Measurements from ENCODE around the gene LCN1.
"Not testable (repeated sequence)": the region's sequence is repeated elsewhere in the genome, so short reads cannot be mapped to it uniquely, and the experiment has no call there.

The LCN1 gene

GRCh38 chr9:135512904-135513303 is 8.3 kb upstream of the LCN1 start:
- CTCF ChIA-PET, result interaction anchor here (1.4 kb wide), 1 partner anchor 8 kb away, joined by 4 read pairs; no protein-coding TSS in a partner anchor

GRCh38 chr9:135513351-135513846 is 7.8 kb upstream of the LCN1 start:
- POLR2A ChIA-PET, result no interaction called here
- CTCF ChIA-PET, result interaction anchor here (1.4 kb wide), 1 partner anchor 9 kb away, joined by 4 read pairs; no protein-coding TSS in a partner anchor

More at GRCh38 chr9:135512904-135513303, 8.3 kb upstream of the LCN1 start:
- TF ChIP-seq CTCF (IDR thresholded peaks at IDR 0.05; ENCODE audit: control extremely low read depth, extremely low read depth, low read depth, missing control alignments), result no peak
- no peak for DNase-seq (ENCODE audit: extremely low spot score)
- POLR2A ChIA-PET, result no interaction called here

GRCh38 chr9:135513906-135514305 is 7.3 kb upstream of the LCN1 start:
- DNase-seq (ENCODE audit: extremely low spot score); POLR2A ChIA-PET: not testable (repeated sequence)
- CTCF ChIA-PET, result interaction anchor here (1.1 kb wide), 1 partner anchor 9 kb away, joined by 3 read pairs; no protein-coding TSS in a partner anchor

More at GRCh38 chr9:135513351-135513846, 7.8 kb upstream of the LCN1 start:
- no peak for DNase-seq (ENCODE audit: extremely low spot score)
- TF ChIP-seq CTCF (IDR thresholded peaks at IDR 0.05; ENCODE audit: control extremely low read depth, extremely low read depth, low read depth, missing control alignments), result no peak

- DNase-seq (ENCODE audit: extremely low spot score), result no peak
Measured at GRCh38 chr9:135514342-135515082, 6.7 kb upstream of the LCN1 start.

GRCh38 chr9:135515083-135515951 is 5.9 kb upstream of the LCN1 start:
- ChIA-PET CTCF (interaction anchor here (1.1 to 1.2 kb wide), 2 partner anchors 10 to 11 kb away, joined by 3 read pairs; no protein-coding TSS in a partner anchor), POLR2A (no interaction called here)
- no peak for DNase-seq (ENCODE audit: extremely low spot score)
- TF ChIP-seq CTCF (IDR thresholded peaks at IDR 0.05; ENCODE audit: control extremely low read depth, extremely low read depth, low read depth, missing control alignments), result no peak

More at GRCh38 chr9:135514342-135515082, 6.7 kb upstream of the LCN1 start:
- TF ChIP-seq CTCF (IDR thresholded peaks at IDR 0.05; ENCODE audit: control extremely low read depth, extremely low read depth, low read depth, missing control alignments), result no peak
- ChIA-PET POLR2A (no interaction called here), CTCF (interaction anchor here (1.1 to 1.2 kb wide), 2 partner anchors 9 to 10 kb away, joined by 3 read pairs; no protein-coding TSS in a partner anchor)

GRCh38 chr9:135516132-135516860 is 4.9 kb upstream of the LCN1 start:
- ChIA-PET CTCF (no interaction called here), POLR2A (no interaction called here)
- TF ChIP-seq CTCF (IDR thresholded peaks at IDR 0.05; ENCODE audit: control extremely low read depth, extremely low read depth, low read depth, missing control alignments), result no peak
- no peak for DNase-seq (ENCODE audit: extremely low spot score)
